Measurements from ENCODE around the gene B3GNT7.
"Not testable (repeated sequence)": the region's sequence is repeated elsewhere in the genome, so short reads cannot be mapped to it uniquely, and the experiment has no call there.

- TF ChIP-seq CTCF (IDR thresholded peaks at IDR 0.05): peak; percentile 46
- TF ChIP-seq ZFX (IDR thresholded peaks at IDR 0.05; ENCODE audit: borderline replicate concordance): not testable (repeated sequence)
Observed at GRCh38 chr2:231400681-231401080, 5.2 kb downstream of the B3GNT7 start.

Measured in 22Rv1 (cell line).